Stomach (tissue), 4 donors: Measurements from ENCODE around the gene GNMT.

Experiments used
- CTCF ChIP-seq, 7 experiments: fragments of 450-650 bp in 4 of 7; fragments of 200-600 bp in 3 of 7; sonication (generic) in 3 of 7; IDR thresholded peaks; one replicate each; pipeline ENCODE4 v1.5.1; 2016 to 2019; ENCODE audit warnings: antibody characterized with exemption in 7 of 7, control low read depth in 2 of 7, mild to moderate bottlenecking in 1 of 7
- POLR2A ChIP-seq, 4 donors: fragments of 450-650 bp; IDR thresholded peaks; one replicate each; pipeline ENCODE4 v1.6.1; 2016; ENCODE audit warnings: antibody characterized with exemption in 4 of 4, control low read depth in 2 of 4, mild to moderate bottlenecking in 1 of 4, moderate library complexity in 1 of 4
- POLR2AphosphoS5 ChIP-seq, 3 donors: sonication (generic); formaldehyde crosslinking; IDR thresholded peaks; one replicate each; pipeline ENCODE4 v1.6.1; 2016; ENCODE audit warnings: antibody characterized with exemption in 3 of 3

- no peak for TF ChIP-seq CTCF (IDR thresholded peaks at IDR 0.05)
- TF ChIP-seq POLR2A (IDR thresholded peaks at IDR 0.05): no peak
- no peak for TF ChIP-seq POLR2AphosphoS5 (IDR thresholded peaks at IDR 0.05)
Observed at GRCh38 chr6:42915732-42916131, 44.8 kb upstream of the GNMT start, which contains the start of gene PTCRA.
